Astrocyte of the cerebellum (primary cell): ENCODE results near the gene RNF130.

Experiments
- DNase-seq: peaks from one replicate; pipeline ENCODE4 v3.0.0-alpha.2; 2011; ENCODE audit warnings: low read depth
- H3K4me3 ChIP-seq: 2 replicates; pipeline ENCODE4 v1.5.1; 2011; ENCODE audit warnings: mild to moderate bottlenecking, low read depth, low read length, moderate library complexity
- in situ Hi-C: cut with HindIII; loops from 2 replicates; pipeline ENCODE4 v1.10.0; 2017; ENCODE audit warnings: low sequenced_read_pairs
- TF ChIP-seq, protein P1 (sequence below): IDR thresholded peaks from 2 replicates; pipeline ENCODE4 v1.5.1; 2012; ENCODE audit warnings: low read length, low read depth, moderate library complexity, mild to moderate bottlenecking; ENCODE audit errors: missing control alignments

RNF130 gene

DNA sequence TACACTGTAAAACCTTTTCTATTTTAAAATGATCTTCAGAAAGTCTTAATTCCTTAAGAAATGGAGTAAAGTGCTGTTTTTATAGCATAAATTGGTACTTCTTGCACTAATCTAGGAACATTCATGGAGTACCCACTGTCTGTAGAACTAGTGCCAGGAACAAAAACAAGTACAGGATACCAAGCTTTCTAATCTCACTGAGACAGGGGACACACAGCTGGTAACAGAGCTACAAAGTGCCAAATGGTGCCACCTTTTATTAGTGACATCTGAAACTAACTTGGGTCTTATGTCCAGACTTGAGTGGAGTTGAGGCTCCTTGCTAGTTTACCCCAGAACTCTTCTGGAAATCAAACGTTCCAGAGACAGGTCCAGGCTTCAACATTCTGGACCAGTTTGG lies 57.9 kb downstream of the RNF130 start:
- no peak for DNase-seq
- no peak overlapping the region for H3K4me3 ChIP-seq
- TF ChIP-seq, protein P1, sequence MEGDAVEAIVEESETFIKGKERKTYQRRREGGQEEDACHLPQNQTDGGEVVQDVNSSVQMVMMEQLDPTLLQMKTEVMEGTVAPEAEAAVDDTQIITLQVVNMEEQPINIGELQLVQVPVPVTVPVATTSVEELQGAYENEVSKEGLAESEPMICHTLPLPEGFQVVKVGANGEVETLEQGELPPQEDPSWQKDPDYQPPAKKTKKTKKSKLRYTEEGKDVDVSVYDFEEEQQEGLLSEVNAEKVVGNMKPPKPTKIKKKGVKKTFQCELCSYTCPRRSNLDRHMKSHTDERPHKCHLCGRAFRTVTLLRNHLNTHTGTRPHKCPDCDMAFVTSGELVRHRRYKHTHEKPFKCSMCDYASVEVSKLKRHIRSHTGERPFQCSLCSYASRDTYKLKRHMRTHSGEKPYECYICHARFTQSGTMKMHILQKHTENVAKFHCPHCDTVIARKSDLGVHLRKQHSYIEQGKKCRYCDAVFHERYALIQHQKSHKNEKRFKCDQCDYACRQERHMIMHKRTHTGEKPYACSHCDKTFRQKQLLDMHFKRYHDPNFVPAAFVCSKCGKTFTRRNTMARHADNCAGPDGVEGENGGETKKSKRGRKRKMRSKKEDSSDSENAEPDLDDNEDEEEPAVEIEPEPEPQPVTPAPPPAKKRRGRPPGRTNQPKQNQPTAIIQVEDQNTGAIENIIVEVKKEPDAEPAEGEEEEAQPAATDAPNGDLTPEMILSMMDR = no peak
- in situ Hi-C loops = no loop called here

GRCh38 chr5:180012316-180012715 lies 59.2 kb downstream of the RNF130 start:
- H3K4me3 ChIP-seq = no peak overlapping the region
- no peak for DNase-seq
- in situ Hi-C loops = no loop called here
- TF ChIP-seq, protein P1 = no peak

GRCh38 chr5:180010636-180011035 lies 60.9 kb downstream of the RNF130 start:
- no peak for DNase-seq
- TF ChIP-seq, protein P1 = no peak
- in situ Hi-C loops = no loop called here
- no peak overlapping the region for H3K4me3 ChIP-seq

DNA sequence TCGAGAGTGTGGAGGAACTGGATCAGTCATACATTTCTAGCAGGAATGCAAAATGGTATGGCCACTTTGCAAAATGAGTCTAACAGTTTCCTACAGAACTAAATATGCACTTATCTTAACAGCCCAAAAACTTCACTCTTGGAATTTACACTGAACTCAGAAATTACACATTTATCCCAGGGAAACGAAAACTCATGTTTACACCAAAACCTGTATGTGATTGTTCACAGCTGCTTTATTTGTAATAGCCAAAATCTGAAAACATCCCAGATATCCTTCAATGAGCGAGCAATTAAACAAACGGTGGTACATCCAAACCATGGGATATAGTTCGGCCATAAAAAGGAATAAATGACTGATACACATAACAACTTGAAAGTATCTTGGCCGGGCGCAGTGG lies 62.0 kb downstream of the RNF130 start:
- TF ChIP-seq, protein P1 = no peak
- DNase-seq = no peak
- no peak overlapping the region for H3K4me3 ChIP-seq
- in situ Hi-C loops = no loop called here

- no peak overlapping the region for H3K4me3 ChIP-seq
- in situ Hi-C loops = no loop called here
- no peak for DNase-seq
- TF ChIP-seq, protein P1 = no peak
These were observed 63.1 kb downstream of the RNF130 start for GRCh38 chr5:180008433-180008832.

GRCh38 chr5:180007582-180007981 lies 64.0 kb downstream of the RNF130 start:
- no peak overlapping the region for H3K4me3 ChIP-seq
- DNase-seq = no peak
- TF ChIP-seq, protein P1 = no peak
- in situ Hi-C loops = no loop called here

- in situ Hi-C loops = no loop called here
- no peak overlapping the region for H3K4me3 ChIP-seq
- DNase-seq = no peak
- TF ChIP-seq, protein P1 = no peak
These were observed 65.4 kb downstream of the RNF130 start for GRCh38 chr5:180006141-180006540.
